Chondrocyte (in vitro differentiated cells): ENCODE data around the gene CAPN7. TPM values are rescaled to one million over a fixed set of nuclear protein-coding genes. Genes with fewer than 3 reads are reported as not detected.

Experiments
- DNase-seq: peaks from one replicate; pipeline ENCODE4 v3.0.0; 2021; ENCODE audit warnings: mixed read lengths, low spot score
- H3K27ac Mint-ChIP-seq: one replicate; pipeline ENCODE4 v1.8.0; 2021; ENCODE audit warnings: mild to moderate bottlenecking, moderate library complexity, mixed read lengths; ENCODE audit not compliant: unreplicated experiment
- H3K27me3 Mint-ChIP-seq: 2 replicates; pipeline ENCODE4 v1.8.0; 2021; ENCODE audit warnings: low read depth, mixed read lengths
- H3K36me3 Mint-ChIP-seq: 2 replicates; pipeline ENCODE4 v1.8.0; 2021; ENCODE audit warnings: low read depth, mixed read lengths
- H3K4me1 Mint-ChIP-seq: 2 replicates; pipeline ENCODE4 v1.8.0; 2021; ENCODE audit warnings: low read depth, mild to moderate bottlenecking, mixed read lengths
- H3K4me3 Mint-ChIP-seq: one replicate; pipeline ENCODE4 v1.8.0; 2021; ENCODE audit warnings: mild to moderate bottlenecking, moderate library complexity, mixed read lengths; ENCODE audit not compliant: unreplicated experiment
- H3K9me3 Mint-ChIP-seq: 2 replicates; pipeline ENCODE4 v1.8.0; 2021; ENCODE audit warnings: low read depth, mixed read lengths
- CTCF ChIP-seq: fragments of 200-600 bp; sonication (generic); IDR thresholded peaks from 2 replicates; pipeline ENCODE4 v1.5.0; 2021; ENCODE audit warnings: antibody characterized with exemption, mild to moderate bottlenecking, moderate library complexity
- total RNA-seq: library from RNA; stranded (reverse); gene quantifications from 3 replicates; pipeline ENCODE4 v1.2.1, GENCODE V29; 2021

Gene CAPN7
- total RNA-seq, 1 donor from 2014 or later, result 47.2 TPM

GRCh38 chr3:15246186-15246585 is 40.1 kb downstream of the CAPN7 start:
- Mint-ChIP-seq H3K9me3 (no peaks in the 10 kb centered on the region), H3K4me3 (no peak overlapping the region), H3K27me3 (no peaks in the 10 kb centered on the region), H3K27ac (no peak overlapping the region), H3K4me1 (no peaks in the 10 kb centered on the region), H3K36me3 (peaks cover 41% of the 10 kb centered on the region)
- DNase-seq, result no peak
- no peak for TF ChIP-seq CTCF

GRCh38 chr3:15253023-15253697 is 47.1 kb downstream of the CAPN7 start:
- TF ChIP-seq CTCF, result no peak
- peak overlapping the region; percentile 18 for H3K27ac Mint-ChIP-seq
- H3K9me3 Mint-ChIP-seq, result no peaks in the 10 kb centered on the region
- peaks cover 42% of the 10 kb centered on the region for H3K36me3 Mint-ChIP-seq
- H3K4me1 Mint-ChIP-seq, result no peaks in the 10 kb centered on the region
- no peaks in the 10 kb centered on the region for H3K27me3 Mint-ChIP-seq
- no peak for DNase-seq
- H3K4me3 Mint-ChIP-seq, result no peak overlapping the region

DNA sequence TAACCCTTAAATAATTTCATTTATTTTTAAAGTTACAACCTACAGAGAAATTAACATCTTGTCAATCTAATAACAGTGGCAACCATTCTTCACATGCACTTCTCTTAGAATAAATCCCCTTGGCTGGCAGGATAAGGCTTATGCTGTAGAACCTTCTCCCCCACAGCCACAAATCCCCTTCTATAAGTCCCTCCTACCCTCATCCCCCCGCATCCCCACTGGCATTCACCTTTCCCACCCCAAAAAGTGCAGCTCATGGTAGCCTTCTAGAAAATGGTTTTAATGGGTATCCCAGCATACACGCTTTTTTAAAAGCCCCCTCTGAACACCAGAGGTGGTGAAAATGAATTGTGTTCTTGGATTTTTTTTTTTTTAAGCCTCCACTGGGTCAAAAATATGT is 49.2 kb downstream of the CAPN7 start:
- H3K4me1 Mint-ChIP-seq, result no peaks in the 10 kb centered on the region
- no peak for DNase-seq
- H3K36me3 Mint-ChIP-seq, result peaks cover 45% of the 10 kb centered on the region
- no peaks in the 10 kb centered on the region for H3K9me3 Mint-ChIP-seq
- H3K4me3 Mint-ChIP-seq, result no peak overlapping the region
- TF ChIP-seq CTCF, result no peak
- no peak overlapping the region for H3K27ac Mint-ChIP-seq
- H3K27me3 Mint-ChIP-seq, result no peaks in the 10 kb centered on the region

- no peak for DNase-seq
- Mint-ChIP-seq H3K27ac (peak overlapping the region; percentile 36), H3K4me1 (no peaks in the 10 kb centered on the region), H3K4me3 (no peak overlapping the region), H3K9me3 (no peaks in the 10 kb centered on the region), H3K27me3 (no peaks in the 10 kb centered on the region), H3K36me3 (peaks cover 37% of the 10 kb centered on the region)
- no peak for TF ChIP-seq CTCF
Observed at GRCh38 chr3:15256861-15257341, 50.9 kb downstream of the CAPN7 start.

- Mint-ChIP-seq H3K4me3 (no peak overlapping the region), H3K36me3 (peaks cover 29% of the 10 kb centered on the region), H3K4me1 (no peaks in the 10 kb centered on the region), H3K9me3 (no peaks in the 10 kb centered on the region), H3K27ac (no peak overlapping the region), H3K27me3 (no peaks in the 10 kb centered on the region)
- TF ChIP-seq CTCF, result no peak
- no peak for DNase-seq
Observed at GRCh38 chr3:15258720-15259119, 52.7 kb downstream of the CAPN7 start.
